ENCODE results near the gene EIF3L. TPM values are rescaled to one million over a fixed set of nuclear protein-coding genes. Genes with fewer than 3 reads are reported as not detected.

EIF3L gene
- total RNA-seq, 1 experiment from 2014 or later, result 252 TPM

- Histone ChIP-seq H3K27ac (no peak overlapping the region), H3K27me3 (replicated peaks) (no peaks in the 10 kb centered on the region), H3K9me3 (replicated peaks) (no peaks in the 10 kb centered on the region), H3K4me1 (replicated peaks) (peaks cover 37% of the 10 kb centered on the region), H3K4me3 (peak overlapping the region; percentile 56), H3K36me3 (peaks cover 7% of the 10 kb centered on the region)
- DNase-seq (ENCODE audit: low read depth in 1 of 2, low spot score in 2 of 2), result no peak
Observed at GRCh38 chr22:37808294-37808657, 40.9 kb upstream of the EIF3L start.

DNA sequence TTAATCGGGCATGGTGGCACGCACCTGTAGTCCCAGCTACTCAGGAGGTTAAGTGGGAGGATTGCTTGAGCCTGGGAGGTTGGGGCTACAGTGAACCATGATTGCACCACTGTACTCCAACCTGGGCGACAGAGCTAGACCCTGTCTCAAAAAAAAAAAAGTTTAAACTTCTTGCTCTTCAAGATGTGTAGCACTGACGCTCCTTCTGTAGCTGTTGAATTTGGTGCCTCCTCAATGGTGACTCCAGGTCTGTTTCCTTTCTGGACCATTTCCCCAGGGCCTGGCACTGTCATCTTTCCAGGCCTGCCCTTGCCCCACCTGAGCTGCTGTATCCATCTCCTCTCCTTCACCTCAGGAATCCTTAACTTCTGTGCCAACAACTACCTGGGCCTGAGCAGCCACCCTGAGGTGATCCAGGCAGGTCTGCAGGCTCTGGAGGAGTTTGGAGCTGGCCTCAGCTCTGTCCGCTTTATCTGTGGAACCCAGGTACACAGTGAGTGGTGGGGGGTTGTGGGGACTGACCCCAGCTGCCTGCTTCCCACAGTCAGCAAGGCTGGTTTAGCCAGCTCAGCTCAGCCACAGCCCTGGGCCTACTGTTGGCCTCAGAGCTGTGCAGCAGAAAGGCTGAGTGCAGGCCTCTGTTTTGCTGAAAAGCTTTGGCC lies 39.4 kb upstream of the EIF3L start:
- Histone ChIP-seq H3K4me1 (replicated peaks) (peaks cover 30% of the 10 kb centered on the region), H3K27me3 (replicated peaks) (no peaks in the 10 kb centered on the region), H3K36me3 (peaks cover 21% of the 10 kb centered on the region), H3K4me3 (no peak overlapping the region), H3K9me3 (replicated peaks) (no peaks in the 10 kb centered on the region), H3K27ac (no peak overlapping the region)
- DNase-seq (ENCODE audit: low read depth in 1 of 2, low spot score in 2 of 2), result no peak

- no peak for DNase-seq (ENCODE audit: low read depth in 1 of 2, low spot score in 2 of 2)
- H3K4me3 ChIP-seq, result no peak overlapping the region
- H3K36me3 ChIP-seq, result peaks cover 34% of the 10 kb centered on the region
- no peaks in the 10 kb centered on the region for H3K9me3 ChIP-seq (replicated peaks)
- H3K27me3 ChIP-seq (replicated peaks), result no peaks in the 10 kb centered on the region
- H3K27ac ChIP-seq, result no peak overlapping the region
- peaks cover 11% of the 10 kb centered on the region; the same call in 1 of the 2 replicates for H3K4me1 ChIP-seq (replicated peaks)
Observed at GRCh38 chr22:37811867-37812266, 37.4 kb upstream of the EIF3L start.

DNA sequence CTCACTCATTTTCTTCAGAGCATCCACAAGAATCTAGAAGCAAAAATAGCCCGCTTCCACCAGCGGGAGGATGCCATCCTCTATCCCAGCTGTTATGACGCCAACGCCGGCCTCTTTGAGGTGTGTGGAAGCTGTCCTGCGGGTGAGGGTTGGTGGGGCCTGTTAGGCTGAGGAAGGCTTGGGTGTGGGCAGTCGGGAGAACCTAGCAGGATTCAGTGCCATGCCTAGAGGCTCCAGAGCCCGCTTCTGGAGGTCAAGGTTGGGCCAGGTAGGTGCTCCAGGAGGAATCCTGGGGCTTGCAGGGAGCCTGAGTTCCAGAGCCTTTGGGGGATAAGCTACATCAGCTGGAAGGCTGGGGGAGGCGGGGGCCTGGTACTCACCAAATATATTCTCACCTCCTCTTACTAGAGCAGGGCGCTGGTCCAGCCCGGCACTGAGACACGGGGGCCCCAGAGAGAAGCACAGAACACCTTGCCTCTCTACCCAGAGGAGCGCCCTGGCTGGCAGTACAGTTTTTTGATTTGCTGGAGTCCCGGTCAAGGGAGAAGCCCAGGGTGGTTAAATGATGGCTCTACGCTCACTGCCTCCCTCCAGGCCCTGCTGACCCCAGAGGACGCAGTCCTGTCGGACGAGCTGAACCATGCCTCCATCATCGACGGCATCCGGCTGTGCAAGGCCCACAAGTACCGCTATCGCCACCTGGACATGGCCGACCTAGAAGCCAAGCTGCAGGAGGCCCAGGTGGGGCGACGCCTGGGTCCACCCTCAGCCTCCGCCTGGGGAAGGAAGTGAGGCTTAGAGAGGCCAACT lies 36.1 kb upstream of the EIF3L start:
- H3K9me3 ChIP-seq (replicated peaks), result no peaks in the 10 kb centered on the region
- peaks cover 13% of the 10 kb centered on the region for H3K4me1 ChIP-seq (replicated peaks)
- H3K27me3 ChIP-seq (replicated peaks), result no peaks in the 10 kb centered on the region
- H3K27ac ChIP-seq, result no peak overlapping the region
- DNase-seq (ENCODE audit: low read depth in 1 of 2, low spot score in 2 of 2), result no peak
- H3K36me3 ChIP-seq, result peaks cover 34% of the 10 kb centered on the region
- H3K4me3 ChIP-seq, result no peak overlapping the region

DNA sequence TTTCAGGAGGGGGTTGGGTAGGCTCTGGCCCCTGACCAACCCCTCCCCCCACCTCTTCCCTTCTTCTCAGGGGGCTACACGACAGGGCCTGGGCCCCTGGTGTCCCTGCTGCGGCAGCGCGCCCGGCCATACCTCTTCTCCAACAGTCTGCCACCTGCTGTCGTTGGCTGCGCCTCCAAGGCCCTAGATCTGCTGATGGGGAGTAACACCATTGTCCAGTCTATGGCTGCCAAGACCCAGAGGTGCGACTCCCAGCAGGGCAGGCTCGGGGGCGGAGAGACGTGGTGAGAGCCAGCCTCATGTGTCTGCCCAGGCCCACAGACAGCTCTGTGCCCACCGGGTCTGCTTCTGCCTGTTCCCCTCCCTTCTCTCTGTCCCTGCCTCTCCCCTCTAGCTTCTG lies 33.6 kb upstream of the EIF3L start:
- Histone ChIP-seq H3K27ac (no peak overlapping the region), H3K36me3 (peaks cover 34% of the 10 kb centered on the region), H3K4me3 (no peak overlapping the region), H3K4me1 (replicated peaks) (peaks cover 15% of the 10 kb centered on the region), H3K9me3 (replicated peaks) (peaks cover 7% of the 10 kb centered on the region; the same call in 1 of the 2 replicates), H3K27me3 (replicated peaks) (peaks cover 11% of the 10 kb centered on the region)
- DNase-seq (ENCODE audit: low read depth in 1 of 2, low spot score in 2 of 2), result no peak

DNA sequence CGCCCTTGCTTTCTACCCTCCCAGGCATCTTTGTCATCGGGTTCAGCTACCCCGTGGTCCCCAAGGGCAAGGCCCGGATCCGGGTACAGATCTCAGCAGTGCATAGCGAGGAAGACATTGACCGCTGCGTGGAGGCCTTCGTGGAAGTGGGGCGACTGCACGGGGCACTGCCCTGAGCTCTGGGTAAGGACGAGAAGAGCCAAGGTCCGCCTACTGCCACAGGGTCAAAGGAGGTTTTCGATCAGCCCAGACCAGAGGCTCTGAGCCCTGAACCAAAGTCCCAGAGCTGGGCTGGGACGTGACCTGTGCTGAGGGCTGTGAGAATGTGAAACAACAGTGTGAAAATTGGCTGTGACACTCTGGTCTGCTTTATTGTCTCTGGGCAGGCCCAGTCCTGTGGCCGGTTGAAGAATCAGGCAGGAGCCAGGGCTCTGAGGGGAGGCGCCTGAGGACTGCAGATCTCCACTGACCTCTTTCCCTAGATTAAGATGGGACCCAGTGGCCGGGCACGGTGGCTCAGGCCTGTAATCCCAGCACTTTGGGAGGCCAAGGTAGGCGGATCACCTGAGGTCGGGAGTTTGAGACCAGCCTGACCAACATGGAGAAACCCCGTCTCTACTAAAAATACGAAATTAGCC lies 32.6 kb upstream of the EIF3L start:
- no peak overlapping the region for H3K27ac ChIP-seq
- peaks cover 7% of the 10 kb centered on the region; the same call in 1 of the 2 replicates for H3K9me3 ChIP-seq (replicated peaks)
- H3K4me1 ChIP-seq (replicated peaks), result peaks cover 15% of the 10 kb centered on the region
- peaks cover 11% of the 10 kb centered on the region for H3K27me3 ChIP-seq (replicated peaks)
- no peak for DNase-seq (ENCODE audit: low read depth in 1 of 2, low spot score in 2 of 2)
- peaks cover 34% of the 10 kb centered on the region for H3K36me3 ChIP-seq
- no peak overlapping the region for H3K4me3 ChIP-seq

DNA sequence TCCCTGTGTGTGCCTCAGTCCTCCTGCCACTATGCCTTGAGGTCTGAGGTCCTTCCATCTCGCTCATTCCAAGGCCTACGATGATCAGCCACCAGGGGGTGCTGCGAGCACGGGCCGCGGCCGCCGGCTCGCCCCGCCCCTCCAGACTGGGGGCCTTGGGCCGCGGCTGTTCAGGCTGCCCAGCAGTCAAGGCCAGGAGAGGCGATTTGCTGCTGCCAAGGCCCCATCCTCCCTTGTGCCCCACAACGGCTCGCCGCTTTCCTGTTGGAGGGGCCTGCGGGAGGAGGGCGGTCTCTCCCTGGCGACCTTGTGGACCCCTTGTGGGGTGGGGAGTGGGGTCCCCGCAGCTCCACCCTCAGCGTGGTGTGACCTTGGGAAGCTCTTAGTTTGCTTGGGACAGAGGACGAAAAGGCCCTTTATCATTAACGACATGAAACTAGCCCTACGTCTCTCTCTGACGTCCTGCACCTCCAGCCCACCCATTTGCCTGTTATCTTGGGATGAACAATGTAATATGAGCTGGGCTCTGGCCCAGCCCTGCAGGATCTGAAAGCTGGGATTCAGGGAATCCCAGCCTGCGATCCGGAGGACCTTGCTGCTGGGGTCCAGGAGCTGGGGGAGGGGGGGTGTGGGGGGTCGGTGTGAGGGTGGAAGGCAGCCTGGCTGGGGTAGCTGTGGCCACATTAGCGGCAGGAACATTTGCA lies 31.4 kb upstream of the EIF3L start:
- H3K4me1 ChIP-seq (replicated peaks), result peaks cover 15% of the 10 kb centered on the region
- peak; percentile 79 to 81 for DNase-seq (ENCODE audit: low read depth in 1 of 2, low spot score in 2 of 2)
- peaks cover 17% of the 10 kb centered on the region for H3K27me3 ChIP-seq (replicated peaks)
- H3K36me3 ChIP-seq, result peaks cover 30% of the 10 kb centered on the region
- no peak overlapping the region for H3K27ac ChIP-seq
- no peak overlapping the region for H3K4me3 ChIP-seq
- H3K9me3 ChIP-seq (replicated peaks), result peaks cover 7% of the 10 kb centered on the region; the same call in 1 of the 2 replicates

DNA sequence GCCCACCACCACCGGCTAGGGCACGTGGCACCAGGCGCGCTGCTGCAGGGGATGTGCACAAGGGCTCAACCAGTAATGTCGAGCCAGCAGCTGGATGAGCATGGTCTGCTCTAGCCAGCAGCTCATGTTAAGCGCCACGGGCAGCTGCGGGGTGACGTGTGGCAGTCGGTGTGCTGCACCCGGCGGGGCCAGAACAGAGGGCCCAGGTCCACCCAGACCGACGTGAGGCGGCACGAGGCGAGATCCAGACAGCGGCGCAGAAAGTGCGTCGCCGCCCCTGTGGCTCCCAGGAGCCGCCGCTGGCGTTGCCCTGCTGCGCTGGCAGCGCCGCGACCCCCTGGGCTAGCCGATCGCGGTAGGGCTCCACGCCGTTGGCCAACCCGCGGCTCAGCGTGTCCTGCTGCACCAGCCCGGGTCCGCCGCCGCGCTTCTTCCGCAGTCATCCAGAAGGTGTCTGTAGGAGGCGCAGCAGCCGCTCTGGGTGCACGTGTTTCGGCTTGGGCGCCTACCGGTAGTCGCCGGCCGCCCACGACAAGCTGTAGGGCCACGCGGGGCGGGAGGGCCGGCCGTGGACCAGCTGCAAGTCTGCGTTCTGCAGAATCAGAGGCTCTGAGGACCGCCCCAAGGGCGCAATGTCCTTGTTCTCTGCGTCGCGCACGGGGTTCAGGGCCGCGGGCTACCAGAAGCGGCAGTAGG lies 30.7 kb upstream of the EIF3L start:
- H3K4me3 ChIP-seq, result no peak overlapping the region
- peak in 1 of 2 experiments; percentile 48 for DNase-seq (ENCODE audit: low read depth in 1 of 2, low spot score in 2 of 2)
- H3K27ac ChIP-seq, result no peak overlapping the region
- H3K9me3 ChIP-seq (replicated peaks), result peaks cover 7% of the 10 kb centered on the region; the same call in 1 of the 2 replicates
- peaks cover 21% of the 10 kb centered on the region for H3K27me3 ChIP-seq (replicated peaks)
- peaks cover 15% of the 10 kb centered on the region for H3K4me1 ChIP-seq (replicated peaks)
- H3K36me3 ChIP-seq, result peaks cover 26% of the 10 kb centered on the region

GRCh38 chr22:37819105-37819433 lies 30.1 kb upstream of the EIF3L start:
- peaks cover 15% of the 10 kb centered on the region for H3K4me1 ChIP-seq (replicated peaks)

GRCh38 chr22:37820350-37820749 lies 28.9 kb upstream of the EIF3L start:
- H3K4me1 ChIP-seq (replicated peaks), result peaks cover 26% of the 10 kb centered on the region
- DNase-seq (ENCODE audit: low read depth in 1 of 2, low spot score in 2 of 2), result no peak
- no peak overlapping the region for H3K27ac ChIP-seq
- peaks cover 31% of the 10 kb centered on the region for H3K27me3 ChIP-seq (replicated peaks)
- H3K4me3 ChIP-seq, result no peak overlapping the region
- peaks cover 7% of the 10 kb centered on the region; the same call in 1 of the 2 replicates for H3K9me3 ChIP-seq (replicated peaks)
- H3K36me3 ChIP-seq, result peaks cover 8% of the 10 kb centered on the region

More at GRCh38 chr22:37819105-37819433, 30.1 kb upstream of the EIF3L start:
- Histone ChIP-seq H3K4me3 (no peak overlapping the region), H3K27me3 (replicated peaks) (peaks cover 24% of the 10 kb centered on the region), H3K36me3 (peaks cover 21% of the 10 kb centered on the region), H3K27ac (no peak overlapping the region), H3K9me3 (replicated peaks) (peaks cover 7% of the 10 kb centered on the region; the same call in 1 of the 2 replicates)
- no peak for DNase-seq (ENCODE audit: low read depth in 1 of 2, low spot score in 2 of 2)

DNA sequence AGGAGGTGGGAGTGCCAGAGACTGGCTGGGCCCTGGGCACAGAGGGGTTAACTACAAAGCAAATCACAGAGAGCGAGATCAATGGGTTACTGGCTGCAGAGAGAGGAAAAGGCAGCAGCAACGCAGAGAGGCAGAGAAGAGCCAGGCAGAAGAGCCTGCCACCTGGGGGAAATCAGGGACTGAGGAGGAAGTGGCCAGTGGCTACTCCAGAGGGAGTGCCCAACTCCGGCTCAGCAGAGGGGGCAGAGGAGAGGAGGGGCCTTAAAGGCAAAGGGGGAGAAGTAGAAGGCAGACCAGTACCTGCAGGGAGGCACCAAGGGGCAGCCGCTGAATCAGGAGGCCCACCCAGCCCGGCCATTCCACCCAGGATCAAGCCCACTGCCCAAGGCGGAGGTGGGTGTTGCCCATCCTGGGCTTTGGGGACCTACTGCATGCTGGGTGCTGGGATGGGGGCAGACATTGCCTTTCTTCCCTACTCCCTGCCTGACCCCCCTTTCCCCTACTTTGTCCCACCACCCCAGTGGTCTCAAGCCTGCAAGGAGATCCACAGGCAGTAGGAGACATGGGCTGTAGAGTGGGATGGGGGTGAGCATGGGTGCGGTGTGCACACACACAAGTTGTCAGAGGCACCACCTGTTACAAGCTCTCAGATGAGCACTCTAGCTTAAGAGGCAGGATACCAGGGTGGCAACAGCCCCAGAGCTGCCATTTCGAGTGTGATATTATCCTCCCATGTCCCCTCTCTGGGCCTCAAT lies 27.0 kb upstream of the EIF3L start:
- Histone ChIP-seq H3K4me1 (replicated peaks) (peaks cover 26% of the 10 kb centered on the region), H3K9me3 (replicated peaks) (peaks cover 7% of the 10 kb centered on the region; the same call in 1 of the 2 replicates), H3K27ac (no peak overlapping the region), H3K27me3 (replicated peaks) (peaks cover 31% of the 10 kb centered on the region), H3K36me3 (no peaks in the 10 kb centered on the region), H3K4me3 (no peak overlapping the region)
- no peak for DNase-seq (ENCODE audit: low read depth in 1 of 2, low spot score in 2 of 2)

- Histone ChIP-seq H3K4me1 (replicated peaks) (peaks cover 18% of the 10 kb centered on the region), H3K27me3 (replicated peaks) (peaks cover 30% of the 10 kb centered on the region), H3K9me3 (replicated peaks) (peaks cover 7% of the 10 kb centered on the region; the same call in 1 of the 2 replicates), H3K4me3 (no peak within 1 kb of the TSS), H3K36me3 (no peaks in the 10 kb centered on the region), H3K27ac (no peak within 1 kb of the TSS)
- no peak for DNase-seq (ENCODE audit: low read depth in 1 of 2, low spot score in 2 of 2)
Observed at GRCh38 chr22:37823134-37823985, 25.9 kb upstream of the EIF3L start, which contains the start of gene GALR3. TSS of gene GALR3 (plus strand) at chr22:37823382. CDS start at chr22:37823407, 25 bp downstream.
